ENCODE data around the gene CCNJL.

Gene CCNJL

DNA sequence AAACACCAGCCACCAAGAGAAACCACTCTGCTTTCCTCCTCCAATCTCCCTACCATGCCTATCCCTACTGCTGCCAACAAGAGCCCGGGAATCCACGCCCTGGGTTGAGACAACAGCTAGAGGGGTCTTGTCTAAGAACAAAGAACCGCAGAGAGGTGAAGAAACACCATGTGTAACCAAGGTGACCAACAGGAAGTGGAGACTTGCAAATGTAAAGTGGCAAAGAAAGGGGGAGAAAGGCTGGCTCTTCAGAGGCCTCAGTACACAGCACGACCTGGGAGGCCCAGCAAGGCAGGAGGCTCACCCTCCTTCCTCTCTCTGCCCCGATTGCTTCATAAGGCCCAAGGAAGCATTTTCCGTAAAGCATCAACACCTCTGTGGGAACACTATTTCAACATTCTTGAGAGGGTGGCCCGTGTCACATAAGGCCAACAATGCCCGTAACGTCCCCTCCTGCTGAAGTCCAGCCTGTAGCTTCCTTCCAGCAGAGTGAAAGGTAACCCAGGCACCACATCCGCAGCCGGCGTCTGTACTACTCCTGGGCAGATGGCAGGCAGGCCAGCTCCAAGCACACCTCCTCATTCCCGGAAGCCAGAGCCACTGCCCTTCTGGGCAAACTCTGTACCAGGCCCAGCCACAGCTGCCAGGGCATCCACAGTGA, 18.3 kb downstream of the CCNJL start:
- Histone ChIP-seq H3K27me3 (ENCODE audit: control insufficient read depth, low read length) (peaks cover 13% of the 10 kb centered on the region), H3K79me2 (ENCODE audit: control insufficient read depth, low read length) (no peaks in the 10 kb centered on the region)

DNA sequence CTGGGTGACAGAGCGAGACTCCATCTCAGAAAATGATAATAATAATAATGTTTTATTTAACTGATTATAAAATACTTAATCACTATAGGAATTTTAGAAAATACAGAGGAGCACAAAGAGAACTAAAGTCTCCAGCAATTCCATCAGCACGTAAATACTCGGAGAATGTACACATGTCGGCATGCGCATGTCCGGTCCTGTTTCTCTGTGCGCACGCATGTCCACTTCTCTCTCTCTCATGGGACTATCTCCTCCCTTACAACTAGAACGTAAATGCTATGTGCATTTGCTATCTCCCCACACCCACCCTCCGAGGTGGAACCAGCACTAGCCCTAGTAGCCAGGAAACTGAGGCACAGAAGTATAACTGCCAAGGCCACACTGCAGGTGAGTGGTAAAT, 19.0 kb downstream of the CCNJL start:
- Histone ChIP-seq H4K20me1 (ENCODE audit: control insufficient read depth, insufficient read depth, low read depth, low read length) (no peaks in the 10 kb centered on the region), H3K27ac (ENCODE audit: low read depth, low read length) (no peak overlapping the region), H3K4me3 (ENCODE audit: low read length) (no peak overlapping the region), H3K9me2 (replicated peaks; ENCODE audit: control insufficient read depth, low read length) (no peaks in the 10 kb centered on the region), H3F3A (ENCODE audit: control insufficient read depth, insufficient read depth) (no peaks in the 10 kb centered on the region), H3K9me3 (ENCODE audit: control insufficient read depth, insufficient read depth, low read length) (no peaks in the 10 kb centered on the region), H3K4me2 (ENCODE audit: low read length) (no peak overlapping the region), H3K79me2 (ENCODE audit: control insufficient read depth, low read length) (no peaks in the 10 kb centered on the region), H3K4me1 (ENCODE audit: control insufficient read depth, low read length) (no peaks in the 10 kb centered on the region), H3K27me3 (ENCODE audit: control insufficient read depth, low read length) (peaks cover 13% of the 10 kb centered on the region), H3K36me3 (ENCODE audit: control insufficient read depth, low read length) (no peaks in the 10 kb centered on the region)
- TF ChIP-seq, protein P1, sequence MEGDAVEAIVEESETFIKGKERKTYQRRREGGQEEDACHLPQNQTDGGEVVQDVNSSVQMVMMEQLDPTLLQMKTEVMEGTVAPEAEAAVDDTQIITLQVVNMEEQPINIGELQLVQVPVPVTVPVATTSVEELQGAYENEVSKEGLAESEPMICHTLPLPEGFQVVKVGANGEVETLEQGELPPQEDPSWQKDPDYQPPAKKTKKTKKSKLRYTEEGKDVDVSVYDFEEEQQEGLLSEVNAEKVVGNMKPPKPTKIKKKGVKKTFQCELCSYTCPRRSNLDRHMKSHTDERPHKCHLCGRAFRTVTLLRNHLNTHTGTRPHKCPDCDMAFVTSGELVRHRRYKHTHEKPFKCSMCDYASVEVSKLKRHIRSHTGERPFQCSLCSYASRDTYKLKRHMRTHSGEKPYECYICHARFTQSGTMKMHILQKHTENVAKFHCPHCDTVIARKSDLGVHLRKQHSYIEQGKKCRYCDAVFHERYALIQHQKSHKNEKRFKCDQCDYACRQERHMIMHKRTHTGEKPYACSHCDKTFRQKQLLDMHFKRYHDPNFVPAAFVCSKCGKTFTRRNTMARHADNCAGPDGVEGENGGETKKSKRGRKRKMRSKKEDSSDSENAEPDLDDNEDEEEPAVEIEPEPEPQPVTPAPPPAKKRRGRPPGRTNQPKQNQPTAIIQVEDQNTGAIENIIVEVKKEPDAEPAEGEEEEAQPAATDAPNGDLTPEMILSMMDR (IDR thresholded peaks at IDR 0.05; ENCODE audit: low read depth, low read length, poor library complexity, severe bottlenecking): no peak
- TF ChIP-seq EZH2phosphoT487 (IDR thresholded peaks at IDR 0.05; ENCODE audit: borderline replicate concordance, low read length): no peak

More for the DNA sequence above, 18.3 kb downstream of the CCNJL start:
- H3K27ac ChIP-seq (ENCODE audit: low read depth, low read length): no peak overlapping the region
- H3K4me2 ChIP-seq (ENCODE audit: low read length): no peak overlapping the region
- TF ChIP-seq EZH2phosphoT487 (IDR thresholded peaks at IDR 0.05; ENCODE audit: borderline replicate concordance, low read length): no peak
- TF ChIP-seq, protein P1 (IDR thresholded peaks at IDR 0.05; ENCODE audit: low read depth, low read length, poor library complexity, severe bottlenecking): no peak
- H3K9me3 ChIP-seq (ENCODE audit: control insufficient read depth, insufficient read depth, low read length): no peaks in the 10 kb centered on the region
- H3K4me1 ChIP-seq (ENCODE audit: control insufficient read depth, low read length): no peaks in the 10 kb centered on the region
- H4K20me1 ChIP-seq (ENCODE audit: control insufficient read depth, insufficient read depth, low read depth, low read length): no peaks in the 10 kb centered on the region
- H3K36me3 ChIP-seq (ENCODE audit: control insufficient read depth, low read length): no peaks in the 10 kb centered on the region
- no peak overlapping the region for H3K4me3 ChIP-seq (ENCODE audit: low read length)
- no peaks in the 10 kb centered on the region for H3F3A ChIP-seq (ENCODE audit: control insufficient read depth, insufficient read depth)
- H3K9me2 ChIP-seq (replicated peaks; ENCODE audit: control insufficient read depth, low read length): no peaks in the 10 kb centered on the region

DNA sequence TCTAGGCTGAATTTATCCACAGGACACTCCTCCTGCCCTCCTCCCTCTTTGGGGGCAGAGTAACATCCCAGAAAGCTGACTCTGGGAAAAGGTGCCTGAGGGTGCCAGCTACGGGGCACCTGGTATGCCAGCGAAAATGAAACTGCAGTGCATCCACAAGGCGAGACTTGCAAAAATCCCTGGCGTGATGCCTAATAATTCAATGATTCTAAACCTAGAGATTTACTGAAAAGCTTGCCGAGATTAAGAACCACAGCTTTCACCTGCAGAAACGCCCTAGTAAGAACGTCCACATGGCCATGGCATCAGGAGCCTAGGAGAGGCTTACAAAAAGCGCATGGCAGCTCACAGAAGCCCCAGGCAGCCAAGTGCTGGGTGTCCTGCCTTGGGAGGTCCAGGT, 20.9 kb downstream of the CCNJL start:
- Histone ChIP-seq H3K4me3 (ENCODE audit: low read length) (no peak overlapping the region), H3K9me2 (replicated peaks; ENCODE audit: control insufficient read depth, low read length) (no peaks in the 10 kb centered on the region), H3K9me3 (ENCODE audit: control insufficient read depth, insufficient read depth, low read length) (no peaks in the 10 kb centered on the region), H3K27me3 (ENCODE audit: control insufficient read depth, low read length) (peaks cover 11% of the 10 kb centered on the region; the same call in 1 of the 2 replicates), H3K4me2 (ENCODE audit: low read length) (no peak overlapping the region), H3K36me3 (ENCODE audit: control insufficient read depth, low read length) (no peaks in the 10 kb centered on the region), H4K20me1 (ENCODE audit: control insufficient read depth, insufficient read depth, low read depth, low read length) (no peaks in the 10 kb centered on the region), H3K79me2 (ENCODE audit: control insufficient read depth, low read length) (no peaks in the 10 kb centered on the region), H3K27ac (ENCODE audit: low read depth, low read length) (no peak overlapping the region), H3F3A (ENCODE audit: control insufficient read depth, insufficient read depth) (no peaks in the 10 kb centered on the region), H3K4me1 (ENCODE audit: control insufficient read depth, low read length) (no peaks in the 10 kb centered on the region)
- no peak for TF ChIP-seq EZH2phosphoT487 (IDR thresholded peaks at IDR 0.05; ENCODE audit: borderline replicate concordance, low read length)
- TF ChIP-seq, protein P1 (IDR thresholded peaks at IDR 0.05; ENCODE audit: low read depth, low read length, poor library complexity, severe bottlenecking): no peak

Measured in DOHH2 (cell line).